Smooth muscle cell of the brain vasculature (primary cell): ENCODE results near the gene ERCC4.

Source experiments
- DNase-seq: peaks from one replicate; pipeline ENCODE4 v3.0.0-alpha.2; 2012; ENCODE audit warnings: low read depth, low spot score

ERCC4 gene

GRCh38 chr16:13911306-13911705, 8.6 kb upstream of the ERCC4 start:
- no peak for DNase-seq

DNA sequence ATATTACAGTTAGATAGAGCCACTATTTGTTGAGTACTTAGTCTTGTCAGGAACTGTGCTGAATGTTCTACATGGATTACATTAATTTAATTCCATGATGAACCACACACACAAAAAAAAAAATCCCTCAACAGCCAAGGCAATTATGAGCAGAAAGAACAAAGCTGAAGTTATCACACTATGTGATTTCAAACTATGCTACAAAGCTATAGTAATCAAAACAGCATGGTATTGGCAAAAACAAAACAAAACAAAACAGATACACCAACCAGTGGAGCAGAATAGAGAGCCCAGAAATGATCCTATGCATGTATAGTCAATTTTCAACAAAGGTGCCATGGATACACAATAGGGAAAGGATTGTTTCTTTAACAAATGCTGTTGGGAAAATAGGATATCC, 8.1 kb upstream of the ERCC4 start:
- no peak for DNase-seq

DNA sequence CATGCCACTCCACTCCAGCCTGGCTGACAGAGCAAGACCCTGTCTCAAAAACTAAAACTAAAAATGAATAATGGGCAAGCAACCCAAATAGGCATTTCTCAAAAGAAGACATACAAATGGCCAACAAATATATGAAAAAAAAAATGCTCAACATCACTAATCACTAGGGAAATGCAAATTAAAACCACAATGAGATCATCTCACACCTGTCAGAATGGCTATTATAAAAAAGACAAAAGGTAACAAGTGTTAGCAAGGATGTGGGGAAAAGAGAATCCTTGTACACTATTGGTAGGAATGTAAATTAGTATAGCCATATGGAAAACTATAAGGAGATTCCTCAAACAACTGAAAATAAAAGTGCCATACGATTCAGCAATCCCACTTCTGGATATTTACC, 7.1 kb upstream of the ERCC4 start:
- DNase-seq = no peak

GRCh38 chr16:13913374-13914292, 6.3 kb upstream of the ERCC4 start:
- DNase-seq = no peak

GRCh38 chr16:13915033-13915635, 4.8 kb upstream of the ERCC4 start:
- DNase-seq = no peak

- DNase-seq = no peak
These were observed 648 bp upstream of the ERCC4 start for GRCh38 chr16:13919330-13919682.

GRCh38 chr16:13920510-13920818, 510 bp downstream of the ERCC4 start:
- DNase-seq = no peak

DNA sequence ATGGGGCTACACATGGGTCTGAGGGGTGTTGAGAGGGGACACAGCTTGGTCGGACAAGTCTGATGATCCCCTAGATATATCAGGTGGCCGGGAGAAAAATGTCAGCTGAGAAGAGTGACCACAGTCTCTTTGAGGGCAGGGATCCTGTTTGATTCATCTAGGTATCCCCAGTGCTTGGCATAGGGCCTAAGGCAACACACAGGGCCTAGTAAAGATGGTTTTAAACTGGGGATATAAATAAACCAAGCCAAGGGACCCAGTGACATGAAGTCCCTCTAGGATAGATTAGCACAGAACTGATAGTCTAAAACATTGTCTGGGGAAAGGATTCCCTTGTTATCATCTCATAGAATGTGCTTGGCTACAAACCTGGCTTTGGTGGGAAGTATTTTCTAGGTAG, 1.4 kb downstream of the ERCC4 start:
- no peak for DNase-seq

- no peak for DNase-seq
These were observed 3.8 kb downstream of the ERCC4 start for GRCh38 chr16:13923703-13924298.

DNA sequence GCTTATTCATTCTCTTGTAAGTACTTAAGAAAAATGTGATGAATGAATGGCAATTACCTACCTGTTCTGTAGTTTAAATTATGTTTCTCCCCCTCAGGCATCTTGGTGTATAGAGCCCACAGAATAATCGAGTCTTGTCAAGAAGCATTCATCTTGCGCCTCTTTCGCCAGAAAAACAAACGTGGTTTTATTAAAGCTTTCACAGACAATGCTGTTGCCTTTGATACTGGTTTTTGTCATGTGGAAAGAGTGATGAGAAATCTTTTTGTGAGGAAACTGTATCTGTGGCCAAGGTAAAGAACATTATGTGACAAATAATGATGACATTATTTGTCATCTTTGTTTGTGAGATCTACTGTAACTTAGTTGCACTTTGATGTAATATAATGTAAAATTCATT, 6.5 kb downstream of the ERCC4 start:
- DNase-seq = no peak

DNA sequence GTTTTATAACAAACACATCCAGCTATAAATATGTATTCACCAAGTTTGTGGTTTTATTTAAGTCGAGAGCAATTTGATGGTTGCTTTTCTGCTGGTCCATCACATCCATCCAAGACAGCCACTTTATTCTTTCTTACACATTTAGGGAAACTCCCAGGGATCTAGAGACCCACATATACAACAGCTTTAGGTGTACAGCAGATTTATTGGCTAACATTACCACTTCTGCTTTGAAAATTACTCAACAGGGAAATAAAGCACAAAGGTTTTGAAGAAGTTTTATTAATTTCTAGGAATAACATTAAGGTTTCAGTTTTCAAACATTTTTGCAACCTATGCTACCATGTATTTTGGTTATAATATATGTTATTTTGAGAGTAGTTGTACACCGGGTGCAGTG, 6.9 kb downstream of the ERCC4 start:
- no peak for DNase-seq

DNA sequence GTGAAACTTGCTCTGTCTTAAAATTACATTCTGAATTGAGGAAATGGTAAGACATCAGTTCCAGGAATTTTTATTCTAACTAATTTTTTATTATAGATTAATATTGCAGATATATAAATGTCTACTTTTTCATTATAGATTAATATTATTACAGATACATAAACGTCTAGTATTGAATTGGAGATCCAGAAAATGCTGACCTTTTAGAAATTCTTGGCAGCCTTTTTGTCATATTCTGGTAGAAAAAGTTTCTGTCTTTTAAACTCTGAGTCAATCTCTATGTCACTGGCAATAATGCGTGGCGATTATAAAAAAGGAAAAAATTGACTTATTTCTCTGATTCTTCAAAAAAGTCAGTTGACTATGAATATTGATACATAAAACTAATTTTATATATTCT, 8.7 kb downstream of the ERCC4 start:
- DNase-seq = no peak

DNA sequence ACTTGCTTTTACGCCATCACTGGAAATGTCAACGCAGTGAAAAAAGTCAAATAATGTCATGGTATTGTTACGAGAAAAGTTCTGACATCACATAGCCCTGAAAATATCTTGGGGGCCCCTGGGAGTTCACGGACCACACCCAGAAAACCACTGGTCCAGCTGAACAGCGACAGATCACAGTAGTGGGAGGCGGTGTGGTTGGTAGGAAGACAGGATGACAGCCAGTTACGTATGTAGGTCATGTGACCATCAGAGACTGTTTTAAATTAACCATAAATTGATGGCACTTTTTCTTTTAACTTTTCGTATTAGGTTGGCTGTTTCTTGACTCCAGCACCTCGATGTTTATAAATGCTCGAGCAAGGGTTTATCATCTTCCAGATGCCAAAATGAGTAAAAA, 11.9 kb downstream of the ERCC4 start:
- no peak for DNase-seq

DNA sequence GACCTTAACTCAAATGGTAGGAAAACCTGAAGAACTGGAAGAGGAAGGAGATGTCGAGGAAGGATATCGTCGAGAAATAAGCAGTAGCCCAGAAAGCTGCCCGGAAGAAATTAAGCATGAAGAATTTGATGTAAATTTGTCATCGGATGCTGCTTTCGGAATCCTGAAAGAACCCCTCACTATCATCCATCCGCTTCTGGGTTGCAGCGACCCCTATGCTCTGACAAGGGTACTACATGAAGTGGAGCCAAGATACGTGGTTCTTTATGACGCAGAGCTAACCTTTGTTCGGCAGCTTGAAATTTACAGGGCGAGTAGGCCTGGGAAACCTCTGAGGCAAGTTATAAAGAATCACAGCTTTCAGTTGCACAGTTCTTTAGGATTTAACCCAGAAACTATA, 15.5 kb downstream of the ERCC4 start:
- no peak for DNase-seq

DNA sequence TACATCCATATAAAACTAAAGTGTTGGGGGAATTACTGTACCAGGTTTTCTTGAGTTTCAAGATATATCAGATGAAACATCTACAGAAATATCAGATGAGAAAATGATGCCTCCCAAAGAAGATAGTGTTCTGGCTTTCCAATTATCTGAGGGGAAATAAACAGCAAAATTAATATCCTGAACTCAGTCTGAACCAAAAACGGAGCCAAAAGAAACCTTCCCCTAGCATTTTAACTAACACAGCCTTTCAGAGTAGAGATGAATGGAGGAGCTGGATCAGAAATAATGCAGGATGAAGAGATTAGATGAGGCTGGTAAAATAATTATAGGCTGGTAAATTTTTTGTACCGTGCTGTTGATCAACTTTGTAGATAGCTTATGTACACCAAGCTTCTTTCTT, 16.2 kb downstream of the ERCC4 start:
- DNase-seq = no peak

- no peak for DNase-seq
These were observed 16.7 kb downstream of the ERCC4 start for GRCh38 chr16:13936596-13937081.

- no peak for DNase-seq
These were observed 17.5 kb downstream of the ERCC4 start for GRCh38 chr16:13937411-13937810.

- DNase-seq = no peak
These were observed 18.5 kb downstream of the ERCC4 start for GRCh38 chr16:13938480-13938879.

GRCh38 chr16:13939821-13940220, 19.9 kb downstream of the ERCC4 start:
- no peak for DNase-seq

- DNase-seq = no peak
These were observed 20.5 kb downstream of the ERCC4 start for GRCh38 chr16:13940397-13940933.

DNA sequence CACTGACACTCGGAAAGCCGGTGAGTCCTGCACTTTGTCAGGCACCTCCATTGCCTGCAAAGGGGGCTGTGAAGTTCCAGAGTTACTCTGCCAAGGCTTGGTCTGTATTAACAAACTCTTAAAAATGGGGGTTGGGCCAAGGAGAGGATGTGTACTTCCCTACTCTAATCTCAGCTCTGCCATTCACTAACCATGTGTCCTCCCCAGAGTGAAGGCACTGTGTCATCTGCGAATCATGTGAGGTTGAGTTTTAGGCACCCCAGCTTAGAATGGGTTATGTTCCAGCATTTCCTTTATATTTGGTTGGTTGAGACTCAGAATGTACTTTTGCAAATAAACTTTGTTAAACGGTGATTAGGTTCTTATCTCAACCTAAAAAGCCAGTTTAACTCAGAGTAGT, 24.9 kb downstream of the ERCC4 start:
- DNase-seq = no peak

DNA sequence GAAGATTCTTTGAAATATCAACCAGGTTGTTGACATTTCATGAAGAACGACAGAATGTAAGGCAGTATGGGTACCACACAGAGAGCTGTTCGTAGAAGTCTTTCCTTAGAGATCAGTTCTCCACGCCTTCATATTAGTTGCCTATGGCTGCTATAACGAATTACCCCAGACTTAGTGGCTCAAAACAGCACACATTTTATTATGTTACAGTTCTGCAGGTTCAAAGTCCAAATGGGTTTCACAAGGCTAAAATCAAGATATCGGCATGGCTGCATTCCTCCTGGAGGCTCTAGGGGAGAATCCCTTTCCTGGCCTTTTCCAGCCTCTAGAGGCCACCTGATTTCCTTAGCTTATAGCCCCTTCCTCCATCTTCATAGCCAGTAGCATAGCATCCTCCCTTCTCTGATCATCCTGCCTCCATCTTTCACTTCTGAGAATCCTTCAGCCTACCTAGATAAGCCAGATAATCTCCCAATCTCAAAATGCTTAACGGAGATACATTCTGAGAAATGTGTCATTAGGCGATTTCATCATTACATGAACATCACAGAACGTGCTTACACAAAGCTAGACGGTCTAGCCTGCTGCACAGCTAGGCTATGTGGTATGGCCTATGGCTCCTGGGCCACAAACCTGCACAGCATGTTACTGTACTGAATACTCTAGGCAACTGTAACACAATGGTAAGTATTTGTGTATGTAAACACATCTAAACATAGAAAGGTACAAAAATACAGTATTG, 26.0 kb downstream of the ERCC4 start:
- no peak for DNase-seq
